ENCODE results near the gene GLP1R.

Gene GLP1R

GRCh38 chr6:39048481-39049399 is at the start of gene GLP1R:
GLP1R (plus strand) TSS chr6:39048781; CDS start chr6:39048841, 60 bp downstream.
- no peak for DNase-seq (ENCODE audit: low read depth)

GRCh38 chr6:39003072-39003471 is 45.5 kb upstream of the GLP1R start:
- DNase-seq (ENCODE audit: low read depth): no peak

- no peak for DNase-seq (ENCODE audit: low read depth)
Measured at GRCh38 chr6:39003492-39003891, 45.1 kb upstream of the GLP1R start.

- DNase-seq (ENCODE audit: low read depth): no peak
Measured at GRCh38 chr6:39004801-39005200, 43.8 kb upstream of the GLP1R start.

GRCh38 chr6:39005774-39006173 is 42.8 kb upstream of the GLP1R start:
- DNase-seq (ENCODE audit: low read depth): no peak

- no peak for DNase-seq (ENCODE audit: low read depth)
Measured at GRCh38 chr6:39007575-39007974, 41.0 kb upstream of the GLP1R start.

- no peak for DNase-seq (ENCODE audit: low read depth)
Measured at GRCh38 chr6:39008737-39009136, 39.8 kb upstream of the GLP1R start.

GRCh38 chr6:39009476-39009875 is 39.1 kb upstream of the GLP1R start:
- DNase-seq (ENCODE audit: low read depth): no peak

GRCh38 chr6:39016839-39017546 is 31.6 kb upstream of the GLP1R start:
- no peak for DNase-seq (ENCODE audit: low read depth)

- no peak for DNase-seq (ENCODE audit: low read depth)
Measured at GRCh38 chr6:39017547-39017880, 31.1 kb upstream of the GLP1R start.

GRCh38 chr6:39018103-39018502 is 30.5 kb upstream of the GLP1R start:
- DNase-seq (ENCODE audit: low read depth): no peak

- DNase-seq (ENCODE audit: low read depth): no peak
Measured at GRCh38 chr6:39020136-39020535, 28.4 kb upstream of the GLP1R start.

GRCh38 chr6:39021041-39021440 is 27.5 kb upstream of the GLP1R start:
- DNase-seq (ENCODE audit: low read depth): no peak

GRCh38 chr6:39021779-39022178 is 26.8 kb upstream of the GLP1R start:
- no peak for DNase-seq (ENCODE audit: low read depth)

- DNase-seq (ENCODE audit: low read depth): no peak
Measured at GRCh38 chr6:39026175-39026574, 22.4 kb upstream of the GLP1R start.

GRCh38 chr6:39029156-39030011 is 19.2 kb upstream of the GLP1R start:
- peak; percentile 11 for DNase-seq (ENCODE audit: low read depth)

GRCh38 chr6:39035681-39036080 is 12.9 kb upstream of the GLP1R start:
- no peak for DNase-seq (ENCODE audit: low read depth)

GRCh38 chr6:39037082-39037508 is 11.5 kb upstream of the GLP1R start:
- no peak for DNase-seq (ENCODE audit: low read depth)

GRCh38 chr6:39037707-39038106 is 10.9 kb upstream of the GLP1R start:
- DNase-seq (ENCODE audit: low read depth): no peak

GRCh38 chr6:39040080-39040673 is 8.4 kb upstream of the GLP1R start:
- DNase-seq (ENCODE audit: low read depth): no peak

- DNase-seq (ENCODE audit: low read depth): no peak
Measured at GRCh38 chr6:39041072-39041471, 7.5 kb upstream of the GLP1R start.

- DNase-seq (ENCODE audit: low read depth): no peak
Measured at GRCh38 chr6:39043776-39044175, 4.8 kb upstream of the GLP1R start.
